ENCODE data around the gene VEPH1. TPM values are rescaled to one million over a fixed set of nuclear protein-coding genes. Genes with fewer than 3 reads are reported as not detected.

VEPH1 gene
- total RNA-seq, 2 experiments from 2014 or later: not detected

- H3K4me3 Mint-ChIP-seq: no peak overlapping the region
- intact Hi-C loops (cut with micrococcal nuclease): no loop called here
- H3K27ac Mint-ChIP-seq: no peak overlapping the region
- H3K4me1 Mint-ChIP-seq (ENCODE audit: low read depth): peaks cover 10% of the 10 kb centered on the region
- H3K9me3 Mint-ChIP-seq: no peaks in the 10 kb centered on the region
- ATAC-seq (no peak), DNase-seq (no peak)
- TF ChIP-seq CTCF (IDR thresholded peaks at IDR 0.05): no peak
- no peaks in the 10 kb centered on the region for H3K36me3 Mint-ChIP-seq (ENCODE audit: low read depth)
- ChIA-PET CTCF (no interaction called here), POLR2A (no interaction called here)
- no peaks in the 10 kb centered on the region for H3K27me3 Mint-ChIP-seq
These were observed 260.4 kb downstream of the VEPH1 start for GRCh38 chr3:157242836-157243235.

- Mint-ChIP-seq H3K36me3 (ENCODE audit: low read depth) (no peaks in the 10 kb centered on the region), H3K9me3 (no peaks in the 10 kb centered on the region), H3K27ac (no peak overlapping the region), H3K4me1 (ENCODE audit: low read depth) (peaks cover 5% of the 10 kb centered on the region), H3K4me3 (no peak overlapping the region), H3K27me3 (no peaks in the 10 kb centered on the region)
- CTCF ChIA-PET: interaction anchor here (1.2 to 2.8 kb wide), 3 partner anchors 11 to 37 kb away, joined by 3 to 8 read pairs (median 5); no protein-coding TSS in a partner anchor
- POLR2A ChIA-PET: no interaction called here
- no peak for DNase-seq
- no peak for ATAC-seq
- intact Hi-C loops (cut with micrococcal nuclease): no loop called here
- no peak for TF ChIP-seq CTCF (IDR thresholded peaks at IDR 0.05)
These were observed 261.6 kb downstream of the VEPH1 start for GRCh38 chr3:157241599-157241998.

GRCh38 chr3:157240408-157240807, 262.8 kb downstream of the VEPH1 start:
- H3K36me3 Mint-ChIP-seq (ENCODE audit: low read depth): no peaks in the 10 kb centered on the region
- POLR2A ChIA-PET: interaction anchor here (3.6 kb wide), 1 partner anchor 80 kb away, joined by 18 read pairs; the partner anchor contains the start of gene CCNL1

GRCh38 chr3:157239082-157239704, 264.0 kb downstream of the VEPH1 start:
- intact Hi-C loops (cut with micrococcal nuclease): loop anchor here (2.0 to 5.0 kb wide), 3 partner anchors 34 to 82 kb away; no protein-coding TSS in a partner anchor
- Mint-ChIP-seq H3K36me3 (ENCODE audit: low read depth) (no peaks in the 10 kb centered on the region), H3K4me3 (no peak overlapping the region), H3K27ac (no peak overlapping the region), H3K4me1 (ENCODE audit: low read depth) (peaks cover 5% of the 10 kb centered on the region), H3K9me3 (no peaks in the 10 kb centered on the region), H3K27me3 (no peaks in the 10 kb centered on the region)
- POLR2A ChIA-PET: interaction anchor here (3.6 kb wide), 1 partner anchor 79 kb away, joined by 18 read pairs; the partner anchor contains the start of gene CCNL1
- DNase-seq (peak; percentile 89), ATAC-seq (peak; percentile 100)
- CTCF ChIA-PET: interaction anchor here (0.7 to 2.8 kb wide), 18 partner anchors 11 to 101 kb away, joined by 3 to 13 read pairs (median 4); no protein-coding TSS in a partner anchor
- TF ChIP-seq CTCF (IDR thresholded peaks at IDR 0.05): peak; percentile 87

More at GRCh38 chr3:157240408-157240807, 262.8 kb downstream of the VEPH1 start:
- CTCF ChIA-PET: interaction anchor here (1.0 to 2.8 kb wide), 9 partner anchors 10 to 80 kb away, joined by 3 to 13 read pairs (median 5); no protein-coding TSS in a partner anchor
- H3K27me3 Mint-ChIP-seq: no peaks in the 10 kb centered on the region
- H3K27ac Mint-ChIP-seq: no peak overlapping the region
- ATAC-seq: no peak
- no peak for DNase-seq
- no peaks in the 10 kb centered on the region for H3K9me3 Mint-ChIP-seq
- TF ChIP-seq CTCF (IDR thresholded peaks at IDR 0.05): no peak
- intact Hi-C loops (cut with micrococcal nuclease): no loop called here
- H3K4me3 Mint-ChIP-seq: no peak overlapping the region
- peaks cover 5% of the 10 kb centered on the region for H3K4me1 Mint-ChIP-seq (ENCODE audit: low read depth)

GRCh38 chr3:157238457-157238856, 264.8 kb downstream of the VEPH1 start:
- Mint-ChIP-seq H3K4me1 (ENCODE audit: low read depth) (peaks cover 5% of the 10 kb centered on the region), H3K27ac (no peak overlapping the region), H3K4me3 (no peak overlapping the region), H3K36me3 (ENCODE audit: low read depth) (no peaks in the 10 kb centered on the region), H3K9me3 (no peaks in the 10 kb centered on the region), H3K27me3 (no peaks in the 10 kb centered on the region)
- CTCF ChIA-PET: interaction anchor here (1.0 to 2.7 kb wide), 8 partner anchors 13 to 101 kb away, joined by 3 to 12 read pairs (median 4); no protein-coding TSS in a partner anchor
- intact Hi-C loops (cut with micrococcal nuclease): loop anchor here (2.0 to 5.0 kb wide), 3 partner anchors 34 to 81 kb away; no protein-coding TSS in a partner anchor
- DNase-seq (no peak), ATAC-seq (no peak)
- TF ChIP-seq CTCF (IDR thresholded peaks at IDR 0.05): no peak
- POLR2A ChIA-PET: interaction anchor here (3.6 kb wide), 1 partner anchor 78 kb away, joined by 18 read pairs; the partner anchor contains the start of gene CCNL1
